HUES48 (cell line): ENCODE results near the gene RHO.

Experiments
- H3K27ac ChIP-seq: one replicate; pipeline ENCODE4 v1.7.0; 2013; ENCODE audit warnings: low read depth, low read length, inconsistent platforms
- H3K27me3 ChIP-seq: 2 replicates; pipeline ENCODE4 v1.6.1; 2013; ENCODE audit warnings: mild to moderate bottlenecking, low read length; ENCODE audit not compliant: control insufficient read depth, insufficient read depth
- H3K36me3 ChIP-seq: 2 replicates; pipeline ENCODE4 v1.6.1; 2013; ENCODE audit warnings: low read length; ENCODE audit not compliant: control insufficient read depth, insufficient read depth
- H3K4me1 ChIP-seq: 2 replicates; pipeline ENCODE4 v1.6.1; 2013; ENCODE audit warnings: mild to moderate bottlenecking, low read length; ENCODE audit not compliant: control insufficient read depth, insufficient read depth
- H3K4me3 ChIP-seq: 2 replicates; pipeline ENCODE4 v1.5.1; 2013; ENCODE audit warnings: mild to moderate bottlenecking, low read depth, low read length
- H3K9ac ChIP-seq: 2 replicates; pipeline ENCODE4 v1.6.1; 2013; ENCODE audit warnings: mild to moderate bottlenecking, low read depth, low read length, moderate library complexity
- H3K9me3 ChIP-seq: 2 replicates; pipeline ENCODE4 v1.6.1; 2013; ENCODE audit warnings: low read length; ENCODE audit not compliant: control insufficient read depth, insufficient read depth

The RHO gene

GRCh38 chr3:129574206-129574605, 45.8 kb downstream of the RHO start:
- Histone ChIP-seq H3K4me1 (peaks cover 5% of the 10 kb centered on the region; the same call in 1 of the 2 replicates), H3K27ac (no peak overlapping the region), H3K27me3 (no peaks in the 10 kb centered on the region), H3K9ac (no peak overlapping the region), H3K9me3 (no peaks in the 10 kb centered on the region), H3K36me3 (peaks cover 7% of the 10 kb centered on the region; the same call in 1 of the 2 replicates), H3K4me3 (no peak overlapping the region)

- Histone ChIP-seq H3K9me3 (no peaks in the 10 kb centered on the region), H3K4me1 (peaks cover 5% of the 10 kb centered on the region; the same call in 1 of the 2 replicates), H3K4me3 (no peak overlapping the region), H3K27ac (no peak overlapping the region), H3K36me3 (peaks cover 3% of the 10 kb centered on the region; the same call in 1 of the 2 replicates), H3K9ac (no peak overlapping the region), H3K27me3 (no peaks in the 10 kb centered on the region)
These were observed 47.0 kb downstream of the RHO start for GRCh38 chr3:129575233-129575996.

- H3K4me3 ChIP-seq: no peak overlapping the region
- H3K27me3 ChIP-seq: no peaks in the 10 kb centered on the region
- H3K27ac ChIP-seq: no peak overlapping the region
- H3K4me1 ChIP-seq: peaks cover 5% of the 10 kb centered on the region; the same call in 1 of the 2 replicates
- H3K9me3 ChIP-seq: no peaks in the 10 kb centered on the region
- peaks cover 3% of the 10 kb centered on the region; the same call in 1 of the 2 replicates for H3K36me3 ChIP-seq
- H3K9ac ChIP-seq: no peak overlapping the region
These were observed 47.6 kb downstream of the RHO start for GRCh38 chr3:129575997-129576384.

GRCh38 chr3:129576514-129577352, 48.3 kb downstream of the RHO start:
- no peak overlapping the region for H3K4me3 ChIP-seq
- no peak overlapping the region for H3K9ac ChIP-seq
- no peaks in the 10 kb centered on the region for H3K9me3 ChIP-seq
- no peak overlapping the region for H3K27ac ChIP-seq
- peaks cover 3% of the 10 kb centered on the region; the same call in 1 of the 2 replicates for H3K36me3 ChIP-seq
- H3K4me1 ChIP-seq: peaks cover 5% of the 10 kb centered on the region; the same call in 1 of the 2 replicates
- no peaks in the 10 kb centered on the region for H3K27me3 ChIP-seq

- Histone ChIP-seq H3K9ac (no peak overlapping the region), H3K4me3 (no peak overlapping the region), H3K27me3 (no peaks in the 10 kb centered on the region), H3K9me3 (no peaks in the 10 kb centered on the region), H3K36me3 (peaks cover 3% of the 10 kb centered on the region; the same call in 1 of the 2 replicates), H3K27ac (no peak overlapping the region), H3K4me1 (peaks cover 5% of the 10 kb centered on the region; the same call in 1 of the 2 replicates)
These were observed 48.9 kb downstream of the RHO start for GRCh38 chr3:129577366-129577765.

GRCh38 chr3:129577925-129578786, 49.7 kb downstream of the RHO start:
- Histone ChIP-seq H3K9ac (no peak overlapping the region), H3K27me3 (no peaks in the 10 kb centered on the region), H3K4me1 (peaks cover 5% of the 10 kb centered on the region; the same call in 1 of the 2 replicates), H3K36me3 (peaks cover 3% of the 10 kb centered on the region; the same call in 1 of the 2 replicates), H3K27ac (no peak overlapping the region), H3K9me3 (no peaks in the 10 kb centered on the region), H3K4me3 (no peak overlapping the region)

GRCh38 chr3:129579991-129580390, 51.6 kb downstream of the RHO start:
- H3K27ac ChIP-seq: no peak overlapping the region
- no peaks in the 10 kb centered on the region for H3K27me3 ChIP-seq
- H3K9ac ChIP-seq: no peak overlapping the region
- no peaks in the 10 kb centered on the region for H3K9me3 ChIP-seq
- peaks cover 1% of the 10 kb centered on the region for H3K36me3 ChIP-seq
- H3K4me3 ChIP-seq: no peak overlapping the region
- peaks cover 5% of the 10 kb centered on the region; the same call in 1 of the 2 replicates for H3K4me1 ChIP-seq

- Histone ChIP-seq H3K9ac (no peak overlapping the region), H3K27me3 (no peaks in the 10 kb centered on the region), H3K9me3 (no peaks in the 10 kb centered on the region), H3K27ac (no peak overlapping the region), H3K4me3 (no peak overlapping the region), H3K4me1 (no peaks in the 10 kb centered on the region), H3K36me3 (peaks cover 6% of the 10 kb centered on the region)
These were observed 53.2 kb downstream of the RHO start for GRCh38 chr3:129581623-129582022.

- Histone ChIP-seq H3K4me1 (no peaks in the 10 kb centered on the region), H3K4me3 (no peak overlapping the region), H3K27me3 (no peaks in the 10 kb centered on the region), H3K36me3 (peaks cover 6% of the 10 kb centered on the region), H3K9ac (no peak overlapping the region), H3K9me3 (no peaks in the 10 kb centered on the region), H3K27ac (no peak overlapping the region)
These were observed 54.4 kb downstream of the RHO start for GRCh38 chr3:129582799-129583198.

- Histone ChIP-seq H3K4me1 (no peaks in the 10 kb centered on the region), H3K9me3 (no peaks in the 10 kb centered on the region), H3K9ac (no peak overlapping the region), H3K27me3 (no peaks in the 10 kb centered on the region), H3K36me3 (peaks cover 6% of the 10 kb centered on the region), H3K4me3 (no peak overlapping the region), H3K27ac (no peak overlapping the region)
These were observed 54.9 kb downstream of the RHO start for GRCh38 chr3:129583289-129583688.
